GM12878 (cell line): ENCODE results near the gene PLPP1. TPM values are rescaled to one million over a fixed set of nuclear protein-coding genes. Genes with fewer than 3 reads are reported as not detected.

Source experiments
- ATAC-seq: fragments of 200-7000 bp; cut with Tn5 transposase; 3 replicates; pipeline ENCODE4 v1.9.1; 2020; ENCODE audit warnings: mild to moderate bottlenecking, moderate library complexity
- BruUV-seq: library from RNA; stranded (reverse); fragments of 400-500 nt; replicated peaks from 2 replicates; lab custom pipeline; 2021; lab: Mats Ljungman, UMichigan
- CTCF ChIA-PET: fragments of 300-600 bp; sonication (Branson Sonifier 250); formaldehyde crosslinking; extraction: SDS; loops from one replicate; lab custom pipeline; 2021; ENCODE audit warnings: inconsistent platforms; lab: Yijun Ruan, JAX
- POLR2A ChIA-PET: fragments of 350-600 bp; formaldehyde crosslinking; extraction: SDS; loops from one replicate; lab custom pipeline; 2021; ENCODE audit warnings: inconsistent platforms; lab: Charles Lee
- RAD21 ChIA-PET: fragments of 300-600 bp; sonication (Branson Sonifier 250); formaldehyde crosslinking; loops from one replicate; lab custom pipeline; 2023; ENCODE audit warnings: antibody characterized with exemption; ENCODE audit not compliant: unreplicated experiment; lab: Charles Lee
- SMC1A ChIA-PET: fragments of 300-600 bp; sonication (Branson Sonifier 250); formaldehyde crosslinking; loops from one replicate; lab custom pipeline; 2023; ENCODE audit not compliant: unreplicated experiment, uncharacterized antibody; lab: Charles Lee
- DNase-seq: peaks from one replicate; pipeline ENCODE4 v3.0.0-alpha.2; 2011; ENCODE audit warnings: low read depth, low spot score
- FAIRE-seq: peaks from 3 replicates; lab custom pipeline; 2011; peaks lifted over from hg19 to GRCh38; lab: Jason Lieb, UNC
- H2AFZ ChIP-seq: 2 replicates; pipeline ENCODE4 v1.6.0; 2011; ENCODE audit warnings: low read depth, low read length, control low read depth; ENCODE audit not compliant: control insufficient read depth
- H3K27ac ChIP-seq: 2 replicates; pipeline ENCODE4 v1.5.1; 2011; ENCODE audit warnings: control low read depth; ENCODE audit not compliant: control insufficient read depth, insufficient read depth
- H3K27me3 ChIP-seq, 2 experiments: replicated peaks in 1 of 2; 2 replicates each; pipeline versions ENCODE4 v1.6.0 to v1.6.1; 2011; ENCODE audit warnings: low read length in 1 of 2; ENCODE audit not compliant: control insufficient read depth in 2 of 2, insufficient read depth in 2 of 2
- H3K36me3 ChIP-seq, 2 experiments: 2 replicates each; pipeline ENCODE4 v1.5.1; 2011; ENCODE audit warnings: low read length in 1 of 2; ENCODE audit not compliant: control insufficient read depth in 2 of 2, insufficient read depth in 2 of 2
- H3K4me1 ChIP-seq: 2 replicates; pipeline ENCODE4 v1.6.1; 2011; ENCODE audit warnings: mild to moderate bottlenecking, low read length, moderate library complexity, mixed read lengths; ENCODE audit not compliant: control insufficient read depth, insufficient read depth
- H3K4me2 ChIP-seq: 2 replicates; pipeline ENCODE4 v1.6.0; 2011; ENCODE audit warnings: control low read depth; ENCODE audit not compliant: control insufficient read depth, insufficient read depth
- H3K4me3 ChIP-seq: fragments of 200-600 bp; sonication (generic); 2 replicates; pipeline ENCODE4 v1.5.1; 2016
- H3K79me2 ChIP-seq: 2 replicates; pipeline ENCODE4 v1.6.0; 2011; ENCODE audit warnings: low read length; ENCODE audit not compliant: control insufficient read depth, insufficient read depth
- H3K9ac ChIP-seq: 2 replicates; pipeline ENCODE4 v1.8.0; 2011; ENCODE audit warnings: low read length, control low read depth, mixed read lengths; ENCODE audit not compliant: control insufficient read depth, insufficient read depth
- H3K9me3 ChIP-seq: replicated peaks from 3 replicates; pipeline ENCODE4 v1.5.1; 2011; ENCODE audit warnings: mild to moderate bottlenecking, low read length; ENCODE audit not compliant: control insufficient read depth, insufficient read depth
- H4K20me1 ChIP-seq: 2 replicates; pipeline ENCODE4 v1.6.0; 2011; ENCODE audit not compliant: control insufficient read depth, insufficient read depth
- ASH2L ChIP-seq: fragments of 300-600, 200-600 bp; sonication (generic); IDR thresholded peaks from 2 replicates; pipeline ENCODE4 v1.6.1; 2017; ENCODE audit warnings: low read depth, mild to moderate bottlenecking, borderline replicate concordance
- ATF7 ChIP-seq: fragments of 450-650 bp; IDR thresholded peaks from 2 replicates; pipeline ENCODE4 v1.6.1; 2016; ENCODE audit warnings: low read depth, mild to moderate bottlenecking
- BMI1 ChIP-seq: fragments of 450-650 bp; IDR thresholded peaks from 2 replicates; pipeline ENCODE4 v1.6.1; 2016; ENCODE audit warnings: mild to moderate bottlenecking, moderate library complexity, borderline replicate concordance
- CHD2 ChIP-seq: IDR thresholded peaks from 2 replicates; pipeline ENCODE4 v1.6.1; 2011; ENCODE audit warnings: low read depth, low read length, improper control_type of control experiment, borderline replicate concordance
- CHD4 ChIP-seq: fragments of 200-600 bp; sonication (generic); IDR thresholded peaks from 2 replicates; pipeline ENCODE4 v1.6.1; 2016; ENCODE audit warnings: mild to moderate bottlenecking
- CREB1 ChIP-seq: IDR thresholded peaks from 2 replicates; pipeline ENCODE4 v1.6.1; 2012; ENCODE audit warnings: low read depth, mild to moderate bottlenecking, inconsistent platforms
- HDAC6 ChIP-seq: fragments of 200-600 bp; sonication (generic); IDR thresholded peaks from one replicate; pipeline ENCODE4 v1.8.0; 2017; ENCODE audit warnings: antibody characterized with exemption; ENCODE audit not compliant: unreplicated experiment
- MYB ChIP-seq: fragments of 150-350 bp; IDR thresholded peaks from 2 replicates; pipeline ENCODE4 v1.6.1; 2014; ENCODE audit warnings: mild to moderate bottlenecking, low read depth, low read length, borderline replicate concordance
- PAX5 ChIP-seq: IDR thresholded peaks from 2 replicates; pipeline ENCODE4 v1.6.1; 2011; ENCODE audit warnings: low read depth, low read length, borderline replicate concordance
- PBX3 ChIP-seq: IDR thresholded peaks from 2 replicates; pipeline ENCODE4 v1.6.1; 2011; ENCODE audit warnings: mild to moderate bottlenecking, low read depth, low read length, moderate library complexity; ENCODE audit not compliant: insufficient replicate concordance
- RAD21 ChIP-seq: IDR thresholded peaks from 2 replicates; pipeline ENCODE4 v1.6.1; 2011; ENCODE audit warnings: mild to moderate bottlenecking, low read depth, low read length, moderate library complexity; ENCODE audit not compliant: insufficient read depth
- RAD51 ChIP-seq: fragments of 450-650 bp; IDR thresholded peaks from 2 replicates; pipeline ENCODE4 v1.6.1; 2016; ENCODE audit warnings: moderate library complexity, mild to moderate bottlenecking, inconsistent platforms
- SMC3 ChIP-seq: IDR thresholded peaks from 2 replicates; pipeline ENCODE4 v1.6.1; 2011; ENCODE audit warnings: low read length, improper control_type of control experiment, borderline replicate concordance
- SREBF2 ChIP-seq: IDR thresholded peaks from 2 replicates; pipeline ENCODE4 v1.6.1; 2012; ENCODE audit warnings: mild to moderate bottlenecking, low read length
- TBL1XR1 ChIP-seq: IDR thresholded peaks from 2 replicates; pipeline ENCODE4 v1.6.1; 2012; ENCODE audit warnings: low read depth, low read length, improper control_type of control experiment
- YY1 ChIP-seq: IDR thresholded peaks from 2 replicates; pipeline ENCODE4 v1.6.1; 2011; ENCODE audit warnings: low read depth, mild to moderate bottlenecking, low read length
- in situ Hi-C: fragments of 300-500 bp; cut with MboI; formaldehyde crosslinking; loops from 9 replicates; pipeline ENCODE4 v1.14.3; 2018; ENCODE audit warnings: mixed read lengths
- intact Hi-C: fragments of 100-400 bp; cut with micrococcal nuclease; formaldehyde crosslinking; loops from one replicate; pipeline ENCODE4 v1.14.2; 2022; ENCODE audit not compliant: unreplicated experiment
- polyA plus RNA-seq, 11 experiments: library from polyadenylated mRNA; depleted of rRNA in 4 of 11; unstranded in 6 of 11; stranded (reverse) in 5 of 11; fragments of >200 nt; fragmentation: Nextera tagmentation in 4 of 11; fragmentation: Illumina TruSeq in 1 of 11; extraction: Ambion mirVana in 4 of 11; extraction: Trizol in 1 of 11; gene quantifications; 1 replicate in 1 of 11; 2 replicates in 10 of 11; pipeline versions ENCODE4 v1.2.1 to v1.2.3, GENCODE V29; 2011 to 2016; ENCODE audit warnings: inconsistent platforms in 2 of 11, missing spikeins in 2 of 11, low read depth in 1 of 11
- total RNA-seq, 4 experiments: library from RNA; depleted of rRNA in 3 of 4; stranded (reverse); fragments of >200 nt in 3 of 4; fragmentation: Illumina TruSeq in 1 of 4; extraction: Trizol in 1 of 4; gene quantifications; 2 replicates each; pipeline versions ENCODE4 v1.2.1 to v1.2.3, GENCODE V29; 2013 to 2021
- TF ChIP-seq, protein P1 (sequence below): IDR thresholded peaks from 2 replicates; pipeline ENCODE4 v1.6.1; 2012; ENCODE audit warnings: low read depth, low read length, improper control_type of control experiment
- TF ChIP-seq, protein P2 (sequence below): fragments of 450-650 bp; IDR thresholded peaks from 2 replicates; pipeline ENCODE4 v1.6.1; 2017; ENCODE audit warnings: antibody characterized with exemption, mild to moderate bottlenecking, moderate library complexity

The PLPP1 gene
- total and polyA plus RNA-seq, 10 of the 15 experiments (the other 5 are each of a cell fraction or from before 2014, with no cell fraction given) = 3.0 to 11.3 (median 8.1) TPM

DNA sequence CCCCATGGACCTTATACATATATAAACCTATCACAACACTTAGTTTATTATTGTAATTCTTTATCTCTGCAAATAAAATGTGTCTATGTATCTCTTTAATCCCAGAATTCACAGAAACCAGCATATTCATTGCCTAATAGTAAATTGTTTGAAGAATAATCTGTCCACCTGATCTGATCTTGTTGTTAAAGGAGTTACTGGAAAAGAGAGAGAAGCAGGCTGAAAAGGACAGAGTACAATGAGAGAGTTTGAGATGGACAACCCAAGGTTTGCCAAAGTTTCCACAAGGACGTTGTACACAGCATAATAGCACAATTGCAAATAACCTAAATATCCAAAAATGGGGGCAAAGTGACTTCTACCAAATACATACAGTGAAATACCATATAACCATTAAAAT, 23.8 kb downstream of the PLPP1 start (continued):
- TF ChIP-seq PBX3 = no peak
- no peak for TF ChIP-seq RAD51
- no peak for TF ChIP-seq CHD4

DNA sequence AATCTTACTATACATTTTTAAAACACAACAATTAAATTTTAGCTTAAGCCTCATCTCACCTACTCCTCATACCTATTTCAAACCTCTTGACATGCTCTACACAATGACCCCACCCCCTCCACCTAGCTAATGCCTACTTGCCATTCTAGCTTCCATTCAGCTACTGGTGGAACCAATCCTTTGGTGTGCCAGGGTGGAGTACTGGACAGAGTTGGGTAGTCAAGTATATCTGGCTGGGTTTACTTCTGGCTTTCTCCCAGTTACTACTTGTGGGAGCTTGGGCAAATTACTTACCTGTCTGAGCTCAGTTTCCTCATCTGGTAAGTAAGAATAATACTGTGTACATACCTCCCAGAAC, 24.3 kb downstream of the PLPP1 start:
- no peaks in the 10 kb centered on the region for H3K27me3 ChIP-seq
- no peaks in the 10 kb centered on the region for H3K9me3 ChIP-seq
- BruUV-seq = no TSS peak
- H3K27ac ChIP-seq = no peak overlapping the region
- ChIA-PET CTCF (interaction anchor here (0.6 to 1.0 kb wide), 2 partner anchors 37 to 305 kb away, joined by 3 read pairs; no protein-coding TSS in a partner anchor), SMC1A (interaction anchor here (0.8 to 2.1 kb wide), 3 partner anchors 9 to 81 kb away, joined by 3 to 4 read pairs (median 4); no protein-coding TSS in a partner anchor), RAD21 (no interaction called here), POLR2A (no interaction called here)
- in situ Hi-C loops = no loop called here
- intact Hi-C loops = no loop called here
- H3K4me2 ChIP-seq = no peak overlapping the region
- no peak overlapping the region for H3K4me3 ChIP-seq
- no peak for ATAC-seq
- no peaks in the 10 kb centered on the region for H3K4me1 ChIP-seq
- DNase-seq = no peak
- no peak overlapping the region for H3K9ac ChIP-seq
- FAIRE-seq = no peak
- no peak overlapping the region for H2AFZ ChIP-seq
- no peaks in the 10 kb centered on the region for H3K79me2 ChIP-seq
- H3K36me3 ChIP-seq = no peaks in the 10 kb centered on the region
- no peaks in the 10 kb centered on the region for H4K20me1 ChIP-seq
- no peak for TF ChIP-seq YY1
- no peak for TF ChIP-seq ATF7
- TF ChIP-seq SMC3 = no peak
- TF ChIP-seq HDAC6 = no peak
- no peak for TF ChIP-seq RAD21
- TF ChIP-seq PBX3 = no peak
- TF ChIP-seq, protein P1, sequence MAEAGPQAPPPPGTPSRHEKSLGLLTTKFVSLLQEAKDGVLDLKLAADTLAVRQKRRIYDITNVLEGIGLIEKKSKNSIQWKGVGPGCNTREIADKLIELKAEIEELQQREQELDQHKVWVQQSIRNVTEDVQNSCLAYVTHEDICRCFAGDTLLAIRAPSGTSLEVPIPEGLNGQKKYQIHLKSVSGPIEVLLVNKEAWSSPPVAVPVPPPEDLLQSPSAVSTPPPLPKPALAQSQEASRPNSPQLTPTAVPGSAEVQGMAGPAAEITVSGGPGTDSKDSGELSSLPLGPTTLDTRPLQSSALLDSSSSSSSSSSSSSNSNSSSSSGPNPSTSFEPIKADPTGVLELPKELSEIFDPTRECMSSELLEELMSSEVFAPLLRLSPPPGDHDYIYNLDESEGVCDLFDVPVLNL = no peak
- TF ChIP-seq ASH2L = no peak
- TF ChIP-seq PAX5 = no peak
- TF ChIP-seq CREB1 = no peak
- no peak for TF ChIP-seq TBL1XR1
- TF ChIP-seq CHD2 = no peak
- TF ChIP-seq MYB = no peak
- TF ChIP-seq, protein P2, sequence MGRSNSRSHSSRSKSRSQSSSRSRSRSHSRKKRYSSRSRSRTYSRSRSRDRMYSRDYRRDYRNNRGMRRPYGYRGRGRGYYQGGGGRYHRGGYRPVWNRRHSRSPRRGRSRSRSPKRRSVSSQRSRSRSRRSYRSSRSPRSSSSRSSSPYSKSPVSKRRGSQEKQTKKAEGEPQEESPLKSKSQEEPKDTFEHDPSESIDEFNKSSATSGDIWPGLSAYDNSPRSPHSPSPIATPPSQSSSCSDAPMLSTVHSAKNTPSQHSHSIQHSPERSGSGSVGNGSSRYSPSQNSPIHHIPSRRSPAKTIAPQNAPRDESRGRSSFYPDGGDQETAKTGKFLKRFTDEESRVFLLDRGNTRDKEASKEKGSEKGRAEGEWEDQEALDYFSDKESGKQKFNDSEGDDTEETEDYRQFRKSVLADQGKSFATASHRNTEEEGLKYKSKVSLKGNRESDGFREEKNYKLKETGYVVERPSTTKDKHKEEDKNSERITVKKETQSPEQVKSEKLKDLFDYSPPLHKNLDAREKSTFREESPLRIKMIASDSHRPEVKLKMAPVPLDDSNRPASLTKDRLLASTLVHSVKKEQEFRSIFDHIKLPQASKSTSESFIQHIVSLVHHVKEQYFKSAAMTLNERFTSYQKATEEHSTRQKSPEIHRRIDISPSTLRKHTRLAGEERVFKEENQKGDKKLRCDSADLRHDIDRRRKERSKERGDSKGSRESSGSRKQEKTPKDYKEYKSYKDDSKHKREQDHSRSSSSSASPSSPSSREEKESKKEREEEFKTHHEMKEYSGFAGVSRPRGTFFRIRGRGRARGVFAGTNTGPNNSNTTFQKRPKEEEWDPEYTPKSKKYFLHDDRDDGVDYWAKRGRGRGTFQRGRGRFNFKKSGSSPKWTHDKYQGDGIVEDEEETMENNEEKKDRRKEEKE = no peak
- no peak for TF ChIP-seq BMI1
- TF ChIP-seq SREBF2 = no peak
